GM12891 (cell line): Measurements from ENCODE around the gene FGG.

Source experiments
- DNase-seq: peaks from one replicate; pipeline ENCODE4 v3.0.0; 2011; ENCODE audit warnings: low spot score; ENCODE audit not compliant: insufficient read length
- FAIRE-seq: peaks from 2 replicates; lab custom pipeline; 2011; peaks lifted over from hg19 to GRCh38; lab: Jason Lieb, UNC
- PAX5 ChIP-seq: IDR thresholded peaks from 2 replicates; pipeline ENCODE4 v1.6.1; 2011; ENCODE audit warnings: low read length, moderate library complexity, mild to moderate bottlenecking; ENCODE audit not compliant: insufficient read depth, severe bottlenecking
- POLR2A ChIP-seq: IDR thresholded peaks from 2 replicates; pipeline ENCODE4 v1.6.1; 2011; ENCODE audit warnings: low read depth, low read length, control low read depth
- POLR2AphosphoS5 ChIP-seq: IDR thresholded peaks from 2 replicates; pipeline ENCODE4 v1.6.1; 2011; ENCODE audit warnings: low read depth, low read length, control low read depth
- POU2F2 ChIP-seq: IDR thresholded peaks from 2 replicates; pipeline ENCODE4 v1.6.1; 2011; ENCODE audit warnings: low read depth, mild to moderate bottlenecking, control low read depth, low read length, moderate library complexity
- SPI1 ChIP-seq: IDR thresholded peaks from 2 replicates; pipeline ENCODE4 v1.6.1; 2011; ENCODE audit warnings: low read depth, low read length, control low read depth
- TAF1 ChIP-seq: IDR thresholded peaks from 2 replicates; pipeline ENCODE4 v1.6.1; 2011; ENCODE audit warnings: low read depth, low read length, control low read depth

FGG gene

DNA sequence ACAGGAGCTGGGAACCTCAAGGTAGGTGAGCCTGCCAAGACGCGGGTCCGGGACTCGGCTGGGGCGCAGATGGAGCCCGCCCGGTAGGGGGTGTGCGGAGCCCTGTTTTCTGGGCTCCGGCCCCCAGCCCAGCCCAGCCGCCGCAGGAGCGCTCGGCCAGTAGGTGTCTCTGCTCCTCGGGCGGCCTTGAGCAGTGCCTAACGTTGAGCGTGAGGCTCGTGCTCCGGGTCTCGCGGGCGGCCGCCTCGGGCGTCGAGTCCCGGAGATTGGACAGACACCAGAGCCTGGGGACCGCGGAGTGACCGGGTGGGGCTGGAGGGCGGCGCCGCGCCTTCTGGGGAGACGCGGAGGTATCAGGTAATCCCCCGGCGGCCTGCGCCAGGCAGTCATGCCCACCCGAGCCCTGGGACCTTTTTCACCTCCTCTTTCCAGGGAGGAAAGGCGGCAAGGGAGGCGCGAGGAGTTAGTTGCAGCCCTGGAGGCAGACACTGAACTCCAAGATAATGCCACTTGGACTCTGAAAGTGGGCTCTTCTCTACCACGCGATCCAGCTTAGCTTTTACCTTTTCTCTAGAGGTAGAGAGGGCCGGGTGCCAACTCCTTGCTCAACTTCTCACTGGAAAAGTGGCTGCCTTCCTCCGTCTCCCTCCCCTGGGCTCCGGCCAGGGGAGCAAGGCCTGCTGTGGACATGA, 14.5 kb upstream of the FGG start:
- FAIRE-seq (peak; percentile 45), DNase-seq (peak; percentile 59)
- TF ChIP-seq POLR2AphosphoS5 (no peak), POLR2A (no peak), SPI1 (no peak), POU2F2 (no peak), PAX5 (no peak), TAF1 (no peak)

DNA sequence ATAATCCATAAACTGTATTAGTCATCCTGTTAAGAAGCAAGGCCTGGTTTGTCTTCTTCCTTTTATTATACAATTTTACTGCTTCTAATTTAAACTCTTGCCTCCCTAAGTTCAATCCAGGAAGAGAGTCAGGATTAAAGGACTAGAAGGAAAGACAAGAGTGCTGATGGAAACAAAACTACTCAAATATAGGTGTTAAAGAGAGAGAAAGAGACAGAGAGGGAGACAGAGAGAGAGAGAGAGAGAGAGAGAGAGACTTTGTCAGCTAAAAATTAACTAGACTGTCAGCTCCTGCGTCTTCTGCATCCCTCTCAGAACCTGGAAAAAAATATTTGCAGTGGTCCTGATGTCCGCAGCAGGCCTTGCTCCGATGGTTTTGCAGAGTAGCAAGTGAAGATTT, 13.5 kb upstream of the FGG start:
- FAIRE-seq (no peak), DNase-seq (no peak)

DNA sequence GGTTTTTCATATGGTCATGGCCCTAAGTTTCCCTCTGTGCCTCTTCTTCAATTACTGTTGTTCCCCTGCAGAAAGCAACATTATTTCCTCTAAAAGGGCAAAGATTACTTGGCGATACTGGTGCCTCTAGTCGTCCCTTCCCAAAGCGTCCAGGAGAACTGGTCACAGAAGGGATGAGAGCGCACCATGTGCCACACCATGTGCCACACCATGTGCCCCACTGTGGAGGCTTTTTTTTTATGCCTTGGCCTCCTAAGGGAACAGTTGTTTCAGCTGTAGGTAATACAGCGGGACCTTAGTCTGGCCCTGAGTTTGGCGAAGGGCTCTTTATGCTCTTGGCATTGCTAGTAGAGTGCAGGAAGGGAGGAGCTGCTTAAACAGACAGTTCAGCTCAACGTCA, 11.5 kb upstream of the FGG start:
- no peak for TF ChIP-seq SPI1
- no peak for TF ChIP-seq POLR2A
- TF ChIP-seq PAX5 = no peak
- no peak for TF ChIP-seq TAF1
- TF ChIP-seq POU2F2 = no peak
- TF ChIP-seq POLR2AphosphoS5 = no peak
- DNase-seq (no peak), FAIRE-seq (no peak)

More for the DNA sequence above, 13.5 kb upstream of the FGG start:
- TF ChIP-seq SPI1 (no peak), TAF1 (no peak), PAX5 (no peak), POLR2AphosphoS5 (no peak), POLR2A (no peak), POU2F2 (no peak)

DNA sequence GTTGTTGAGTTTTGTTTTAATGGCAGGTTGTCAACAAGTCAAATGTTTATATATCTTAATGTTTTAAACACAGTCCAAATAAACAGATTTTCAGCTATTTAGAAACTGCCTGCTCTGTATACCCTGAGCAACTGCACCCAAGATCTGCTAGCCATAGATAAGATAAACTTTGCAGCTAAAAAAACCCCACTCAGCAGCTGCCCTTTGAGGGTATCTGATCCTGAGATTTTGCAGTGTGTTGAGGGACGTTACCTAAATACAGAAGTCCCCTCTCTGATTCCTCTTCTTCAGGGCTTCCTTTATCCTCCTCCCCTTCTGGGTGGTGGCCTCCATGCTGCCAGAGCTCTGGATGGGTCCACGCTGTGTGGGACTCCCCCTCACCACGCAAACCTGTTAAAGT, 11.0 kb upstream of the FGG start:
- no peak for TF ChIP-seq POU2F2
- TF ChIP-seq PAX5 = no peak
- TF ChIP-seq TAF1 = no peak
- no peak for TF ChIP-seq POLR2A
- TF ChIP-seq POLR2AphosphoS5 = no peak
- no peak for TF ChIP-seq SPI1
- no peak for DNase-seq
- FAIRE-seq = no peak

DNA sequence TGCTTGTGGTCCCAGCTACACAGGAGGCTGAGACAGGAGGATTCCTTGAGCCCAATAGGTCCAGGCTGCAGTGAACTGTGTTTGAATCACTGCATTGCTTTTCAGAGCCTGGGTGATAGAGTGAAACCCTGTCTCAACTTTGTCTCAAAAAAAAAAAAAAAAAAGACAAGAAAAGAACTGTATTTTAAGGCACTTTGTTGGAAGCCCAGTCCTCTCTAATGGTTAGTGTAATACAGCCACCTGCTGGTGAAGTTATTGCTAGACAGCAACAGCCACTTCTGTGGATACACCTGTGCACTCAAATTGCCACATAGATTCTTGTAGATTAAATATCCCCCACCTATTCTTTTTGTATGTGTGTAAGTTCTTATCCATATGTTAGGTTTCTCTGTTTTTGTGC, 10.1 kb upstream of the FGG start:
- DNase-seq (peak; percentile 12), FAIRE-seq (peak; percentile 69)
- no peak for TF ChIP-seq POLR2A
- TF ChIP-seq POLR2AphosphoS5 = no peak
- no peak for TF ChIP-seq SPI1
- TF ChIP-seq POU2F2 = no peak
- TF ChIP-seq PAX5 = no peak
- no peak for TF ChIP-seq TAF1

DNA sequence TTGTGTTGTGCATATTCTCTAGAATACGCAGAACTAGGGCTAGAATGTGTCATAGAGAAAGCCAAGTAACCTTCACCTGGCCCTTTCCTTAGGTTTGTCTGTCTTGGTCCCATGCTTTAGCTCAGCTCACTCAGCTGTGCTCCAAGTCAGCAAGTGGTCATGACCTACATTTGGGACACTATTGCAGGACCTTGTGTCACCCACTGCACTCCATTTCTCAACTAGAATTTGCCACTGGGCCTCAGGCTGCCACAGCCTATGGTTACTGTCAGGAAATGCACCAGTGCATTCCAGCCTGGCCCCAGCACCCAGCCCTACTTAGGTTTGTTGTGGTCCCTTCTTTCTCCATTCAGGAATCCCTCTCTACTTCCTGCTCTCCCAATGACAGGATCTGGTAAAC, 7.7 kb upstream of the FGG start:
- TF ChIP-seq TAF1 (no peak), POLR2AphosphoS5 (no peak), POU2F2 (no peak), SPI1 (no peak), POLR2A (no peak), PAX5 (no peak)
- no peak for FAIRE-seq

DNA sequence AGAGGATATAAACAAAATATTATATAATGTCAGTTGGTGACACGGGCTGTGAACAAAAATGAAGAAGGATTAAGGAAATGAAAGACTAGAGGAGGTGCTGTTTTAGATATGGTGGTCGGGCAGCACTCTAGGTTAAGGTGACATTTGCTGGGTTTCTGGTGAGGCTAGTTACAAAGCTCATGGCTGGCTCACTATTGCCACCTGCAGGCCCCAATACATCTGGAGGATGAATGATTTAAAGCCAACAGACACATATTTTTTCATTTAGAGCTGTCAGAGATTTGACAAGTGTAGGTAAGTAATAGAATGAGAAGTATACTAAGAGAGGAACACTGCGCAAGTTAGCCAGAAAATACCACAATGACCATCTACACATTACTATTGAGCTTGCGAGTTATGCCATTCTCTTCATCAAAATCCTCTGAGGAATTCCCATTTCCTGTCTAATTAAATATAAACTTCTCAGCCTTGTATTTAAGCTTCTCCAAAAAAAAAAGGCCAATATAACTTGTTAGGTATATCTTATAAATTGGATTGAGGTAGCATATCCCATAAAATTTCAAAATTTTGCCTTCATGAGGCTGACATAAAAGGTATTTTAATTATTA, 6.4 kb upstream of the FGG start:
- peak; percentile 63 for FAIRE-seq

More for the DNA sequence above, 7.7 kb upstream of the FGG start:
- no peak for DNase-seq

DNA sequence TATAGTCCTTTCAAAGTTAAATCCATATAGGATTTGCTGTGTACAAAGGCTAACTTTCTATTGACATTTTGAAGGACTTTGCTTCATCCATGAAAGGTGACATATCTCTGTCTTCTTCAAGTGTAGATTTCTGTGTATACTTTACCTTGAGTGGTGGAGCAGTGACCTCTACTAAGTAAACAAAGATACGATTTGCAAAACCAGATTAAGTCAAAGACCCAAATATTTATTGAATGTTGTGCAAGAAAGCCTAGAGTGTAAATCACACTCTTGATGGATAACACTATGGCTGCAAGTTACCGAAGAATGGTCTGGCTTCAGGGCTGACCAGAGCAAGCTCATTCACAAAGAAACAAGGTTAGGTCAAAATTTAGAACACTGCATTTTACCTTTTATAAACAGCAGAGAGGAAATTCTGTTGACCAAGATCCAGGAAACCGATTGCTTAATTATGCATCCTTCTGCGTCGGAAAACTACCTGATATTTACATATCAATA, 5.4 kb upstream of the FGG start:
- TF ChIP-seq PAX5 (no peak), TAF1 (no peak), POLR2A (no peak), POLR2AphosphoS5 (no peak), SPI1 (no peak), POU2F2 (no peak)
- FAIRE-seq (peak; percentile 66), DNase-seq (no peak)

More for the DNA sequence above, 6.4 kb upstream of the FGG start:
- DNase-seq = peak; percentile 4
- TF ChIP-seq POLR2A (no peak), SPI1 (no peak)

DNA sequence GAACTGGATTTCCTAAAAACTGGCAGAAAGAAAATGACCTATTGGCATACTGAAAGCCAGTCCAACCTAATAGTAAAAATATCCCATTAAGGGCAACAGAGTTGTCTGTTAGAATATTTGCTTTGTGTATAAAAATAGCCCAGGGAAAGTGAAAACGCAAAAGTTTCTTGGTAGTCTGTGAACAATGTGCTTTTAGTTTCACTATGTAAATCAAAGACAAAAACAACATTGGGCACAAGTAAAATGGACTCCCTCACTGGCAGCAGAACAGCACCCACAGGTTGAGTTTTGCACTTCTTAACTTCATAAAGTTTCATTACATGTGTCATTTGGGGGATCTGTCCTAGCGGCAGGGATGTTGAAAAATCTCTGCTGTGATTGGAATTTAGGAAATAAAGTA, 4.3 kb upstream of the FGG start:
- TF ChIP-seq POLR2A (no peak), TAF1 (no peak)
- FAIRE-seq (no peak), DNase-seq (peak; percentile 1)

DNA sequence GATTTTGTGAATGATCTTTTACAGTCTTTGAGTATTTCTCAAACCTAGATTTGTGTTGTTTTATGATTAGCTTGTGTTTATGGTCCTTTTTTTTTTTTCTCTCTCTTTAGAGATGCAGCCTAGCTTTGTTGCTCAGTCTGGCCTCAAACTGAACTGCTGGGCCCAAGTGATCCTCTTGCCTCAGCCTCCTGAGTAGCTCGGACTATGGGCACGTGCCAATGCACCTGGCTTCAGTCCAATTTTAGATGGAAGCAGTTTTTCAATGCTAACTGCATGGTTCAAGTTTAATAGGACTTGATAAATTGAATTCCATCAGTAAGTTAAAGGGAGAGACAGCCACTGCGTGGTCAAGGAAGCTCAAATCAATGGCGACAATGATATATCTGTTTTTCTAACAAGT, 3.8 kb upstream of the FGG start:
- DNase-seq = no peak
- FAIRE-seq = peak; percentile 35
- TF ChIP-seq PAX5 (no peak), POU2F2 (no peak), SPI1 (no peak), POLR2A (no peak), TAF1 (no peak), POLR2AphosphoS5 (no peak)
